ENCODE results near the gene PLA2G6.
"Not testable (repeated sequence)": the region's sequence is repeated elsewhere in the genome, so short reads cannot be mapped to it uniquely, and the experiment has no call there.

PLA2G6 gene

GRCh38 chr22:38153821-38154562, 27.6 kb downstream of the PLA2G6 start:
- ChIA-PET CTCF (interaction anchor here (0.6 to 1.6 kb wide), 3 partner anchors 25 to 1282 kb away, joined by 3 to 5 read pairs (median 3); no protein-coding TSS in a partner anchor), POLR2A (interaction anchor here (1.2 kb wide), 1 partner anchor 52 kb away, joined by 3 read pairs; no protein-coding TSS in a partner anchor)
- Histone ChIP-seq H3K27ac (ENCODE audit: insufficient read depth in 1 of 2, low read depth in 1 of 2, low read length in 2 of 2, poor library complexity in 1 of 2, severe bottlenecking in 2 of 2) (no peak overlapping the region), H3K27me3 (replicated peaks in 2 of 5; ENCODE audit: control insufficient read depth in 4 of 5, insufficient read depth in 5 of 5, low read length in 4 of 5) (no peaks in the 10 kb centered on the region), H3K36me3 (ENCODE audit: control insufficient read depth in 4 of 4, insufficient read depth in 4 of 4, low read length in 3 of 4) (peaks cover 0 to 2% (median under 1%) of the 10 kb centered on the region in 4 experiments), H3K4me1 (ENCODE audit: control extremely low read depth in 1 of 4, control insufficient read depth in 4 of 4, insufficient read depth in 4 of 4, low read length in 3 of 4) (peaks cover 0 to 5% (median 0%) of the 10 kb centered on the region in 4 experiments), H3K9me3 (ENCODE audit: control extremely low read depth in 1 of 5, control insufficient read depth in 4 of 5, insufficient read depth in 2 of 5, low read depth in 1 of 5, low read length in 4 of 5) (no peaks in the 10 kb centered on the region), H3K4me3 (ENCODE audit: control insufficient read depth in 1 of 7, extremely low read depth in 1 of 7, insufficient read depth in 4 of 7, low read depth in 2 of 7, low read length in 6 of 7) (no peak overlapping the region)
- WGBS (ENCODE audit: insufficient coverage): 96% methylated on average over 3 of the region's 4 CpGs
- no peak for DNase-seq

GRCh38 chr22:38151126-38151500, 30.5 kb downstream of the PLA2G6 start:
- ChIA-PET CTCF (interaction anchor here (1.2 to 1.4 kb wide), 2 partner anchors 10 to 26 kb away, joined by 3 to 4 read pairs; no protein-coding TSS in a partner anchor), POLR2A (no interaction called here)
- no peaks in the 10 kb centered on the region for H3K9me3 ChIP-seq (ENCODE audit: control extremely low read depth in 1 of 5, control insufficient read depth in 4 of 5, insufficient read depth in 2 of 5, low read depth in 1 of 5, low read length in 4 of 5)
- H3K4me3 ChIP-seq (ENCODE audit: control insufficient read depth in 1 of 7, extremely low read depth in 1 of 7, insufficient read depth in 4 of 7, low read depth in 2 of 7, low read length in 6 of 7): no peak overlapping the region
- 98% methylated on average over 8 of the region's 8 CpGs for WGBS (ENCODE audit: insufficient coverage)
- no peak overlapping the region for H3K27ac ChIP-seq (ENCODE audit: insufficient read depth in 1 of 2, low read depth in 1 of 2, low read length in 2 of 2, poor library complexity in 1 of 2, severe bottlenecking in 2 of 2)
- DNase-seq: no peak
- H3K4me1 ChIP-seq (ENCODE audit: control extremely low read depth in 1 of 4, control insufficient read depth in 4 of 4, insufficient read depth in 4 of 4, low read length in 3 of 4): peaks cover 0 to 11% (median 0%) of the 10 kb centered on the region in 4 experiments
- H3K36me3 ChIP-seq (ENCODE audit: control insufficient read depth in 4 of 4, insufficient read depth in 4 of 4, low read length in 3 of 4): peaks cover 0 to 4% (median under 1%) of the 10 kb centered on the region in 4 experiments
- H3K27me3 ChIP-seq (replicated peaks in 2 of 5; ENCODE audit: control insufficient read depth in 4 of 5, insufficient read depth in 5 of 5, low read length in 4 of 5): no peaks in the 10 kb centered on the region

- Histone ChIP-seq H3K9me3 (ENCODE audit: control extremely low read depth in 1 of 5, control insufficient read depth in 4 of 5, insufficient read depth in 2 of 5, low read depth in 1 of 5, low read length in 4 of 5) (no peaks in the 10 kb centered on the region), H3K36me3 (ENCODE audit: control insufficient read depth in 4 of 4, insufficient read depth in 4 of 4, low read length in 3 of 4) (peaks cover 0 to 8% (median 5%) of the 10 kb centered on the region in 4 experiments), H3K27ac (ENCODE audit: insufficient read depth in 1 of 2, low read depth in 1 of 2, low read length in 2 of 2, poor library complexity in 1 of 2, severe bottlenecking in 2 of 2) (no peak overlapping the region), H3K4me1 (ENCODE audit: control extremely low read depth in 1 of 4, control insufficient read depth in 4 of 4, insufficient read depth in 4 of 4, low read length in 3 of 4) (peaks cover 0 to 10% (median 0%) of the 10 kb centered on the region in 4 experiments), H3K27me3 (replicated peaks in 2 of 5; ENCODE audit: control insufficient read depth in 4 of 5, insufficient read depth in 5 of 5, low read length in 4 of 5) (no peaks in the 10 kb centered on the region), H3K4me3 (ENCODE audit: control insufficient read depth in 1 of 7, extremely low read depth in 1 of 7, insufficient read depth in 4 of 7, low read depth in 2 of 7, low read length in 6 of 7) (no peak overlapping the region)
- POLR2A ChIA-PET: no interaction called here
- DNase-seq: no peak
- CTCF ChIA-PET: no interaction called here
- 100% methylated on average over 4 of the region's 5 CpGs for WGBS (ENCODE audit: insufficient coverage)
These were observed 33.4 kb downstream of the PLA2G6 start for GRCh38 chr22:38148245-38148644.

- DNase-seq; H3K27me3 ChIP-seq (replicated peaks in 2 of 5; ENCODE audit: control insufficient read depth in 4 of 5, insufficient read depth in 5 of 5, low read length in 4 of 5); H3K27ac ChIP-seq (ENCODE audit: insufficient read depth in 1 of 2, low read depth in 1 of 2, low read length in 2 of 2, poor library complexity in 1 of 2, severe bottlenecking in 2 of 2); H3K9me3 ChIP-seq (ENCODE audit: control extremely low read depth in 1 of 5, control insufficient read depth in 4 of 5, insufficient read depth in 2 of 5, low read depth in 1 of 5, low read length in 4 of 5); H3K4me3 ChIP-seq (ENCODE audit: control insufficient read depth in 1 of 7, extremely low read depth in 1 of 7, insufficient read depth in 4 of 7, low read depth in 2 of 7, low read length in 6 of 7); POLR2A ChIA-PET: not testable (repeated sequence)
- Histone ChIP-seq H3K4me1 (ENCODE audit: control extremely low read depth in 1 of 4, control insufficient read depth in 4 of 4, insufficient read depth in 4 of 4, low read length in 3 of 4) (peaks cover 0 to 17% (median 0%) of the 10 kb centered on the region in 4 experiments), H3K36me3 (ENCODE audit: control insufficient read depth in 4 of 4, insufficient read depth in 4 of 4, low read length in 3 of 4) (peaks cover 3 to 23% (median 7%) of the 10 kb centered on the region in 4 experiments)
- WGBS (ENCODE audit: insufficient coverage): no CpG with 5 or more reads among the region's 3 CpGs
- CTCF ChIA-PET: interaction anchor here (1.1 to 1.8 kb wide), 3 partner anchors 9 to 98 kb away, joined by 3 to 6 read pairs (median 5); no protein-coding TSS in a partner anchor
These were observed 35.5 kb downstream of the PLA2G6 start for GRCh38 chr22:38146166-38146565.

- POLR2A ChIA-PET: no interaction called here
- Histone ChIP-seq H3K4me1 (ENCODE audit: control extremely low read depth in 1 of 4, control insufficient read depth in 4 of 4, insufficient read depth in 4 of 4, low read length in 3 of 4) (peaks cover 0 to 17% (median 0%) of the 10 kb centered on the region in 4 experiments), H3K9me3 (ENCODE audit: control extremely low read depth in 1 of 5, control insufficient read depth in 4 of 5, insufficient read depth in 2 of 5, low read depth in 1 of 5, low read length in 4 of 5) (no peaks in the 10 kb centered on the region), H3K27ac (ENCODE audit: insufficient read depth in 1 of 2, low read depth in 1 of 2, low read length in 2 of 2, poor library complexity in 1 of 2, severe bottlenecking in 2 of 2) (no peak overlapping the region), H3K4me3 (ENCODE audit: control insufficient read depth in 1 of 7, extremely low read depth in 1 of 7, insufficient read depth in 4 of 7, low read depth in 2 of 7, low read length in 6 of 7) (no peak overlapping the region), H3K27me3 (replicated peaks in 2 of 5; ENCODE audit: control insufficient read depth in 4 of 5, insufficient read depth in 5 of 5, low read length in 4 of 5) (no peaks in the 10 kb centered on the region), H3K36me3 (ENCODE audit: control insufficient read depth in 4 of 4, insufficient read depth in 4 of 4, low read length in 3 of 4) (peaks cover 3 to 31% (median 6%) of the 10 kb centered on the region in 4 experiments)
- WGBS (ENCODE audit: insufficient coverage): 100% methylated on average over 3 of the region's 5 CpGs
- DNase-seq: peak in 2 of 3 donors; percentile 23 to 29
- CTCF ChIA-PET: interaction anchor here (0.6 to 2.5 kb wide), 6 partner anchors 27 to 502 kb away, joined by 3 to 8 read pairs (median 4); partner anchors contain the start of gene MAFF
These were observed 37.6 kb downstream of the PLA2G6 start for GRCh38 chr22:38144025-38144405.

GRCh38 chr22:38142606-38143005, 39.0 kb downstream of the PLA2G6 start:
- WGBS (ENCODE audit: insufficient coverage): 100% methylated on average over 5 of the region's 5 CpGs
- POLR2A ChIA-PET: interaction anchor here (1.2 kb wide), 1 partner anchor 38 kb away, joined by 3 read pairs; no protein-coding TSS in a partner anchor
- Histone ChIP-seq H3K4me1 (ENCODE audit: control extremely low read depth in 1 of 4, control insufficient read depth in 4 of 4, insufficient read depth in 4 of 4, low read length in 3 of 4) (peaks cover 0 to 12% (median 0%) of the 10 kb centered on the region in 4 experiments), H3K36me3 (ENCODE audit: control insufficient read depth in 4 of 4, insufficient read depth in 4 of 4, low read length in 3 of 4) (peaks cover 3 to 42% (median 9%) of the 10 kb centered on the region in 4 experiments), H3K27me3 (replicated peaks in 2 of 5; ENCODE audit: control insufficient read depth in 4 of 5, insufficient read depth in 5 of 5, low read length in 4 of 5) (no peaks in the 10 kb centered on the region), H3K9me3 (ENCODE audit: control extremely low read depth in 1 of 5, control insufficient read depth in 4 of 5, insufficient read depth in 2 of 5, low read depth in 1 of 5, low read length in 4 of 5) (no peaks in the 10 kb centered on the region), H3K4me3 (ENCODE audit: control insufficient read depth in 1 of 7, extremely low read depth in 1 of 7, insufficient read depth in 4 of 7, low read depth in 2 of 7, low read length in 6 of 7) (no peak overlapping the region), H3K27ac (ENCODE audit: insufficient read depth in 1 of 2, low read depth in 1 of 2, low read length in 2 of 2, poor library complexity in 1 of 2, severe bottlenecking in 2 of 2) (no peak overlapping the region)
- CTCF ChIA-PET: interaction anchor here (1.2 to 2.5 kb wide), 5 partner anchors 26 to 90 kb away, joined by 3 to 8 read pairs (median 3); partner anchors contain the start of gene MAFF
- no peak for DNase-seq
